HG02938 (cell line): ENCODE results near the gene LYRM1.
"Not testable (repeated sequence)": the region's sequence is repeated elsewhere in the genome, so short reads cannot be mapped to it uniquely, and the experiment has no call there.

Experiments
- ATAC-seq: cut with Tn5 transposase; IDR thresholded peaks from one replicate; pipeline ENCODE4 v1.9.1; 2021; ENCODE audit warnings: mild to moderate bottlenecking, moderate library complexity; ENCODE audit not compliant: unreplicated experiment

Gene LYRM1

DNA sequence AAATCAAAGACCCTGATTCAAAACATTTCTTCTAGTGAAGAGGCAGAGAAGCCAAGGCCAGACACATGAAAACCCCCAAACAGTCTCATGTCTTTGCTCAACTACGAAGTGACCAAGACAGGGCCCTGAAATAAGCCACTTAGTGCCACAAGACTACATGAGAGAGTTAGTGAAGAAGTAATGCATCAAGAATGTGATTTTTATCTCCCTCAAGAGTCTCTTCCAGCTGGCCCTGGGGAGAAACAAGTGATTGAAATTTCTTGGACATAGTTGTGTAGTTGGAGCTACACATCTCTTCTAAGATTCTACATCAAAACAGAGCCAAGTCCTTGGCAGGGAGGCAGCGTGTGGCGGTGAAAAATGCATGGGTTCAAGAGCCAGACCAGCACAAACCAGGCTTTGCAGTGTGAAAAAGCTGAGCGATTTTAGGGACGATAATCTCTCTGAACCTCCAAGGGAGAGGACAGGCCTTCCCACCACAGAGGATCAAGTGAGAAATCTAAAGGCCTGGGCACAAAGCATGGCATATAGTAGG is 30.6 kb downstream of the LYRM1 start:
- no peak for ATAC-seq

DNA sequence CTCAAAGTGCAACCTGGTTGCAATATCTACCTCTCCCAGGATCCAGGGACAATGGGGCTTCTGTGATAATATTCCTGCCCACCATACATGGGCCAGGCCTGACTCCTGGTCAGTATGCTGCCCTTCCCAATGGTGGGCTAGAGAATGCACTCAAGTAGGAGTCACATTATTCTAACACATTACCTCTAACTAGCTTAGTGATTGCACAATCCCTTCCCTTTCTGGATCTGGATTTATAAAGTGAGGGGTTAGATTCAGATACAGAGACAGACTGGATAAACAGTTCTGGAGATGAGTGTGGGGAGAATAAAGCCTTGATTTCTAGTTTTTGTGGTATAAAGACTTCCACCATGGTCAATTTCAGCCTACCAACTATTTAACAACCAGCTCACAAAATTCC is 33.0 kb downstream of the LYRM1 start:
- ATAC-seq, result no peak

DNA sequence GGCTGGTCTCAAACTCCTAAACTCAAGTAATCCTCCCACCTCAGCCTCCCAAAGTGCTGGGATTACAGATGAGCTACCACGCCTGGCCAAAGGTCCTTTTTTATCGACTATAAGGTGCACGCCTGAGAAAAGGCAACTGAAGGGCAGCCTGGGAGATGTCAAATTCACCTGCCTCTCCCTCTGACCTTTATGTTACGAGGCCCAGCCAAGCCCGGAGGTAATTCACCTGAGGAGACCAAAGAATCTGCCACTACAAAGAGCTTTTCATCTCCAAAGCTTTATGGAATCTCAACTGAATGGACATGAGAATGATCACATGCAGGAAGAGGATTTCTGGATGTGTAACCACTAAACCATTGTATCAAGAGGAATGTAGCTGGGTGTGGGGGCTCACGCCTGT is 37.2 kb downstream of the LYRM1 start:
- no peak for ATAC-seq

DNA sequence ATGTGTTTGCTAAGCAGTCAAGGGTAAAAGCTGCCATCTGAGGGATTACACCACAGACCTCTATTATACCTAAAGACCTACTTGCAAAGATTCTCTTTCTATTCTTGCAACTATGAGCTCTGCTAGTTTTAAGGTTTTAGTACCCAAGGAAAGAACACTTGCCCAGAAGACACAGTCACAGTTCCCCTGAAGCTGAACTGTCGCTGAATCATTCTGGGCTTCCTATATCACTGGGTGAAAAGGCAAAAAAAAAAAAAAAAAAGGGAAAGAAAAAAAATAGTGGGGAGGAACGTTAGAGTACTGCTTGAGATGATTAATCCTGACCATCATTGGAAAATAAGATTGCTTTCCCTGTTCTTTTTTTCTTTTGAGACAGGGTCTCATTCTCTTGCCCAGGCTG is 37.9 kb downstream of the LYRM1 start:
- ATAC-seq, result no peak

DNA sequence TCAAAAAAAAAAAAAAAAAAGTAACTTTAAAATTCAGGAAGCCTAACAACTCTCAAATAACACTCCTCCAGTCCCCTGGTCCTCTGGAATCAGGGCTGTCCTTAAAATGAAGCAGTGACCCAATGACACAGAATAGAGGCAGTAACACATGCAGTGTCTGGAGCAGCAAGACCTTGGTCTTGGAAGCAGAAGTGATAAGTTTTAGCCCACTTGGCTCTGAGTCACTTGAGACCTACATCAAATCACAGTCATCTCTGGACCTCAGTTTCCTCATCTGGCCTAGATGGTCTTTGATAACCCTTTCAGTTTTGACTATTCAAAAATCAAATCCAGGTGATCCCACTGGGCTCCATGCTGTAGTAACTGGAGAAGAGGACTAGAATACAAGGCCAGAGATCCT is 39.0 kb downstream of the LYRM1 start:
- no peak for ATAC-seq

DNA sequence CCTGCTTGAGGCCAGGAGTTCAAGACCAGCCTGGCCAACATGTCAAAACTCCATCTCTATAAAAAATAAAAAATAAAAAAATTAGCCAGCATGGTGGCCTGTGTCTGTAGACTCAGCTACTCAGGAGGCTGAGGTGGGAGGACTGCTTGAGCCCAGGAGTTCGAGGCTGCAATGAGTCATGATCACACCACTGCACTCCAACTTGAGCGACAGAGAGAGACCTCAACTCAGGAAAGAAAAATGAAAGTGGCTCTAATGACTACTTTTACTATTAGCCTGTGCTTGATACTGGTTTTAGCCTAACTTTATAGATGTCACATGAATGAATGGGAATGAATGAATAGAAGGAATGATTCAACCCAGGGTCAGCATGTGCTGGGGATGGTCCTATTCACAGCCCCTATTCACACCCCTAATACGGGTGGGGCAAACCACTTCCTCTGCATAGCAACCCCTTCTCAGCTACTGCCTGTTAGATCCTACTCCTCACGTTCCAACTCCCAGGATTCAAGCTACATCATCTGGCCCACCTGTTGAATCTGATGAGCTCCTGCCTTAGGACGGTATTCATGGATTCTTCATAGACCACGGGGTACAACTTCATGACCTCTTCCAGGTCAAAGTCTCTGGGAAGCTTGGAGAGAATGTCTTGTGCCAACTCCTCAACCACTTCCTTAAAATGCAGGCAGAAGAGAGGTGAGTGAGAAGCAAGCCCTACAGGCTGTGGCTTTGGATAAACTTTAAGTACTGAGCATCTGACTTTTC is 40.5 kb downstream of the LYRM1 start:
- ATAC-seq, result no peak

DNA sequence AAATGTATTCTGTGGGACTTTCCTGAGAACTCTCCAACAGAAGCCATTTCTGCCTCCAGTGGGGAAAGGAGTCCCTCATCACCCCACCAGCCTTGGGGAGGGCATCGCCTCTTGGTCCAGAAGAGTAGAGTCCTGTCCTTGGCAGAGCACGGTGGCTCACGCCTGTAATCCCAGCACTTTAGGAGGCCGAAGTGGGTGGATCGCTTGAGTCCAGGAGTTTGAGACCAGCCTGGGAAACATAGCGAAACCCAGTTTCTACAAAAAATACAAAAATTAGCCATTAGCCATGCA is 41.0 kb downstream of the LYRM1 start:
- ATAC-seq, result no peak

DNA sequence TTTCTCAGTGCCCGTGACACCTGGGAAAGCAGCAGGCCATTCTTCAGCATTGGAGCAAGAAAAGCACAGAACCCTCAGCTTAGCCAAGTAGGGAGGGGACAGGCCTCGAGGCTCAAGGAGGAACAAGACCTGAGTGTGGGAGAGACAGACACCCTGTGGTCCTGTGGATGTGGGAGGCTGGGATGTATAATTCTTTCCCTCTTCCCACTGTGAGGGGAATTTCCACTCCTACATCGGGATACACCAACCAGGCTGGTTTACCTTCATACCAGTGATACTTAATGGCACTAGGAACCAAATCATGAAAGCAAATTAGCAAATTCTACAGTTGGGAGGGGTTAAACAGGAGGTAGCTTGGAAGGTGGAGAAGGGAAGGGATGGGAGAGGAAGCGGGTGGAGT is 41.7 kb downstream of the LYRM1 start:
- ATAC-seq, result no peak

DNA sequence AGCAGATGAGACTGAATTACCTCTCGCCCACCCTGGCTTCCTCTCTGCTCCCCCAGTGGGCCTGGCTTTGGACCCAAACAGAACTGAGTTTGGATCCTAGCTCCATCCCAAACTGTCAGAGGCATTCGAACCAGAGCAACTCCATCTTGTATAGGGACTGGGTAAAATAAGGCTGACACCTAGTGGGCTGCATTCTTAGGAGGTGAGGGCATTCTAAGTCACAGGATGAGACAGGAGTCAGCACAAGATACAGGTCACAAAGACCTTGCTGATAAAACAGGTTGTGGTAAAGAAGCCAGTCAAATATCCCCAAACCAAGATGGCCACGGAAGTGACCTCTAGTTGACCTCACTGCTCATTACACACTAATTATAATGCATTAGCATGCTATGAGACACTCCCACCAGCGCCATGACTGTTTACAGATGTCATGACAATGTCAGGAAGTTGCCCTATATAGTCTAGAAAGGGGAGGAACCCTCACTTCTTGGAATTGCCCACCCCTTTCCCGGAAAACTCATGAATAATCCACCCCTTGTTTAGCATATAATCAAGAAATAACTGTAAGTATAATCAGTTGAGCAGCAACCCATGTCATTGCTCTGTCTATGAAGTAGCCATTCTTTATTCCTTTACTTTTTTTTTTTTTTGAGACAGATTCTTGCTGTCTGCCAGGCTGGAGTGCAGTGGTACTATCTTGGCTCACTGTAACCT is 44.4 kb downstream of the LYRM1 start:
- no peak for ATAC-seq

DNA sequence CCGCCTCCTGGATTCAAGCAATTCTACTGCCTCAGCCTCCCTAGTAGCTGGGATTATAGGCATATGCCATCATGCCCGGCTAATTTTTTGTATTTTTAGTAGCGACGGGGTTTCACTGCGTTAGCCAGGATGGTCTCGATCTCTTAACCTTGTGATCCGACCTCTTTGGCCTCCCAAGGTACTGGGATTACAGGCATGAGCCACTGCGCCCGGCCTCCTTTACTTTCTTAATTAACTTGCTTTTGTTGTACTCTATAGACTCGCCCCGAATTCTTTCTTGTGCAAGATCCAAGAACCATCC is 45.0 kb downstream of the LYRM1 start:
- not testable (repeated sequence) for ATAC-seq

DNA sequence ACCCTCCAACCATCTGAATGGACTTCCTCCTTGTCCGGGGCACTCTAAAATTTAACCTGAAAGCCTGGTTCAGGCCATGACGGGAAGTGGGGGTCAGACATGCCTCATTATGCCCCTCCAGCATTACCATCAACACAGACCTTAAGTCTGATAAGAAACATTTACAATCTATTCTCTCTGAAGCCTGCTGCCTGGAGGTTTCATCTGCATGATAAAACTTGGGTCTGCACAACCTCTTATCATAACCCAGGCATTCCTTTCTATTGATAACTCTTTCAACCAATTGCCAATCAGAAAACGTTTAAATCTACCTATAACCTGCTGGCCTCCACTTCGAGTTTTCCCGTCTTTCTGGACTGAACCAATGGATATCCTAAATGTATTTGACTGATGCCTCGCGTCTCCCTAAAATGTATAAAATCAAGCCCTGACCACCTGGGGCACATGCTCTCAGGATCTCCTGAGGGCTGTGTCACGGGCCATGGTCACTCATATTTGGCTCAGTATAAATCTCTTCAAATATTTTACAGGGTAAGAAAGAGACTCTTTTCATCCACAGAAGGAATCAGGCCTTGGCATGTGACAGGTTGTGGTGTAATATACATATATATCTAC is 45.6 kb downstream of the LYRM1 start:
- ATAC-seq, result no peak

DNA sequence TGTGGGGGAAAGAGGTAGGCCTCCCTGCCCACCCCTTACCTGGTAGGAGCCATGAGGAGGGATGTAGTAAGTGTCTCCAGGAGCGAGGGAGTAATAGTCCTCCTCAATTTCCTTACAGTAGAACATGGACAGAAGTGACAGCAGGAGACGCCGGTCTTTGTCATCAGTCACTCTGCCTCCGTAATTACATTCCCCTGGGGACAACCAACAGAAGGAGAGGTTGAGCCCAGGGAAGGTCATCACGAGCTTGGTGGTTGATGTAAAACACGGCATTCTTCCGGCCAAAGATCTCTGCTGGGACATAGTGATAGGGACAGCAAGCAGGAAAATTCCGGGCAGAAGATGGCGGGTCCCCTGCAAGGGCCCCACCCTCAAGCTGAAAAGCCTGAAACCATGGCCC is 47.9 kb downstream of the LYRM1 start:
- ATAC-seq, result no peak

DNA sequence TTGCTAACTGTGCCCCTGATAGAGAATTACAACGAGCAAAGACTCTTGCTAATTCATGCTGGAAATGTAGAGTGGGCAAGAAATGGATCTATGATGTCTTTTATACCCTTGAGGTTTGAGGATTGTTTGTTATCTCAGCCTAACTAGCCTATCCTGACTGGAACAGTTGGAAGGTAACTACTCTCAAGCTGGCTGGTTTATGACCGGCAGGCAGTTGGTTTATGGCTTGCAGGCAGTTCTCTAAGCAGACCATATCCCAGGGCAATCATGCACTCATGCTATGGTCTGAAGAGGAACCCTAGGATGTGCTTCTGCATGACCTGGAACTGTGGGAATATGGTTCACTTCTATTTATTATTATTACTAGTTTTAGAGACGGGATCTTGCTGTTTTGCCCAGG is 49.1 kb downstream of the LYRM1 start:
- ATAC-seq, result no peak

DNA sequence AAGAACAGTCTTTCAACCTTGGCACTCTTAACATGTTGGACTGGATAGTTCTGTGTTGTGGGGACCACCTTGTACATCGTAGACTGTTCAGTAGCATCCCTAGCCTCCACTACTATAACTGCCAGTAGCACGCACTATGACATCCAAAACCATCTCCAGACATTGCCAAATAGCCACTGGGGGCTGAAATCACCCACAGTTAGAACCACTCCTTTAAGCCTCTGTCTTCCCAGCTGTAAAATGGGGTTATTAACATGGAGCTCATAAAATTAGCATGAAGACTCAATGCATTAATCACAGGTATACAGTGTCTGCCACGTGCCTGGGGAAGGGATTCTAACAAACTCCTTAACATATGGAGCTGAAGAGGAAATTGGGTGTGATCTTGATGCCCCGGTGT is 49.7 kb downstream of the LYRM1 start:
- ATAC-seq, result no peak

DNA sequence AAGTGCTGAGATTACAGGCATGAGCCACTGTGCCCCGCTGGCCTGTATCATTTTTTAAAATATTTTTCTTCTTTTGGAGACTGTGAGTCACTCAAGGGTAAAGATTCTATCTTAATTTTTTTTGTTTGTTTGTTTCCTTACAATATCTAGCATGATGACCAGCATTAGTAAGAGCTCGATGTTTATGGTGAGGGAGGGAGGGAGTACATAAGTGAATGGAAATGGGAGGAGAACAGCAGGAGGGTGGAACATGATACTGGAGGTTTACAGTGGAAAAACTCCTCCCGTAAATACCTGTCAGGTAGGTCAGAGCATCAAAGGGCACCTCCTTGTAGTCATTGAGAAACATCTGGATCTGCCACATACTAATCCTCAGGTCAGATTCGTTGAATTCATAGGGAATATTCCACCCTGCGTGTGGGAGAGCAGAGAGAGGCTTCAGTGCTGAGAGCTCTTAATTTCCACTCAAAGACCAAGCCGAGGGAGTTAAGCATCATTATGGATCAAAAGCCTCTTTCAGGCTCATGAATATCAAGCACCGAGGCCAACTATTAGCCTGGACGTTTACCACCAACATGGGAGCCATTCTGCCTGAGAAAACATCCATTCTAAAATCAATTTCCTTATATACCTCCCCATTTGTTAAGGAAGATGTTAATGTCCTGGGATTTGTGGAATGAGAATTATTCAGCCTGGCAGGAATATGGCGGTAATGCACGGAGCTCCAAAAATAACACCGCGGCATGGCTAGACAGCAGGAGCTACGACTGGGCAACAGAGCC is 51.8 kb downstream of the LYRM1 start:
- no peak for ATAC-seq

DNA sequence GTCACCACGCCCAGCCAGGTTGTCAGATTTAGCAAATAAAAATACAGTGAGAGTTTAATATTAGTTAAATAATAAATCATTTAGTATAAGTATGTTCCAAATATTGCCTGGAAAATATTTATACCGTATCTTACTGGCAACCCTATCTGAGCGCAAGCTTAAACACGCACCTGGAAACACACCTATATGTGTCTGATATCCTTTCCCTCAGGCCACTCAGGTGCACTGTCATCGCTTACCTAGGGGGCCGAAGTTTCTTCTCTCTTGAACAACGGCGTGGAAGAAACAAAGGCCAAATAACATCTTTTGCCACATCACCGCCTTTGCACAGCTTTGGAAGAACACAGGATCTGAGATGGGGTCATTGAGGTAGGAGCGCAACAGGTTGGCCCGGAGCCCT is 54.0 kb downstream of the LYRM1 start:
- ATAC-seq, result no peak

DNA sequence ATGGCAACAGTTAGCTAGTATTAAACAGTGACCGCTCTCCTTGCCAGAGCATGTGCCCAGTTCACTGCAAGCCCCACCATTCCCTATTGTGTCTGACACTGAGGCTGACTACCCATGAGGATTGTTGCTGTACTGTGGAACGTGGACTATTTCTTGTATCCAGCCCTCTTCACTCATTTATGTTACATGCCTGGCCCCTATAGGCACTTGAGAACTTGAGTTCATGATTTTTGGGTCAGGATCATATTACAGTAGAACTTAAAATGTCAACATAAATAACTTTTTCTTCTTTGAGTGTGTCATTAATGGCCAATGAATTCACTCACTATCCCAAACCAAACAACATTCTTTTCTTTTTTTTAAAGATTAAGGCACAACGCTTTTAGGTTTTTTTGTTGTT is 55.7 kb downstream of the LYRM1 start:
- ATAC-seq, result no peak

DNA sequence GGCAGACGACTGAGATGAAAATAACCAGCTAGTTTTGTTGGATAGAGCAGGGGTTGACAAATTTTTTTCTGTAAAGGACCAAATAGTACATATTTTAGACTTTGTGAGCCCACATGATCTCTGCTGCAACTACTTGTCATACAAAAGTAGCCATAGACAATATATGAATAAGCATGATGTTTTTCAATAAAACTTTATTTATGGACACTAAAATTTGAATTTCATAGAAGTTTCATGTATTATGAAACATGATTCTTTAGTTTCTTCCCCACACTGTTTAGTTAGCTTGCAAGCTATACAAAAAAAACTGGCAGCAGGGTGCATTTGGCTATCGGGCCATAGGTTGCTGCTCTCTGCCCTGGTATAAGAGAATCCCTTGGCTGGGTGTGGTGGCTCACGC is 56.6 kb downstream of the LYRM1 start:
- ATAC-seq, result no peak

DNA sequence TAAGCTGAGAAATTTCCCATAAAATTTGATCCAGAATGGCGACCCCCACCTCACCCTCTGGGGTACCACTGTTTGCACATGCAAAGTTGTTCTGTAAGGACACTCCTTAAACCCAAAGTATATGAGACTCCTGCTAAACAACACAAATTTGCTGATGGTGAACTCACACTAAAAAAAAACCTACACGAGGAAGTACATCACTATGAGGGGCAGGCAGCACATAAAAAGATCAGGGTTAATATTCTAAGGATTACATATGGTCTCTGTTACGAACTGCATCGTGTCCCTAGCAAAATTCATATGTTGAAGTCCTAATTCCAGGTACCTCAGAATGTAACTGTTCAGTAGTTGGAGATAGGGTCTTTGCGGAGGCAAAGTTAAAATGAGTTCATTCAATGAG is 60.3 kb downstream of the LYRM1 start:
- ATAC-seq, result no peak

DNA sequence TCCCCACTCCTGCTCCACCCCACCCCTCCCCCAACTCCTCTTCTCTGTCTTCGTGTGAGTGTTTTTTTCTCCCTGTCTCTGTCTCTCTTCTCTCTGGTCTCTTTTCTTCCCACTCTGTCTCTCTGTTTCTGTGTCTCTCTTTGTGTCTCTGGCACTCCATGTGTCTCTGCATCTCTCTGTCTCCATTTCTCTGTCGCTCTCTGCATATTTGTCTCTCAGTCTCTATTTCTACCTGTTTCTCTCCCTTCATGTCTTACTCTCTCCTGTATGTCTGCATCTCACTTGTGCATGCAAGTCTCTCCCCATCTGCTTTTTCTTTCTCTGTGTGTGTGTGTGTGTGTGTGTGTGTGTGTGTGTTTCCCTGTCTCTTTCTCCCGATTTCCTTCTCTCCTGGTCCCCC is 68.2 kb downstream of the LYRM1 start:
- no peak for ATAC-seq

DNA sequence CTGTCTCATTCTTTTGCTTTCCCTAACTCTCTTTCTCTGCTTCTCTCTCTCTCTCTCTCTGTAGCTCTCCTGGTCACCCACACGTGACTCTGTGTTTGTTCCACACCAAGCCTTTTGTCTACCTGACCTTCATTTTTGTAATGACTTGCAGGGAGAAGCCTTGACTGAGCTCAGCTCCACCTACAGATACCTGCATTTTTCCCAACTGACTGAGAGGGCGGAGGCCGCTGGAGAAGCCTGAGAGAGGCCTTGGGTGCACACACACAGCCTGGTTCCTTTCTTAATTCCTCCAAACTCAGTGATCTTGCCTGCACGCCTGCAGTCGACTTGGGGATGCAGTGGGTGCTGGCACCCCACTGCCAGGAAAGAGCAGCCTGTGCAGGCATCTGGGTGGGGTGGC is 68.8 kb downstream of the LYRM1 start:
- ATAC-seq, result no peak

DNA sequence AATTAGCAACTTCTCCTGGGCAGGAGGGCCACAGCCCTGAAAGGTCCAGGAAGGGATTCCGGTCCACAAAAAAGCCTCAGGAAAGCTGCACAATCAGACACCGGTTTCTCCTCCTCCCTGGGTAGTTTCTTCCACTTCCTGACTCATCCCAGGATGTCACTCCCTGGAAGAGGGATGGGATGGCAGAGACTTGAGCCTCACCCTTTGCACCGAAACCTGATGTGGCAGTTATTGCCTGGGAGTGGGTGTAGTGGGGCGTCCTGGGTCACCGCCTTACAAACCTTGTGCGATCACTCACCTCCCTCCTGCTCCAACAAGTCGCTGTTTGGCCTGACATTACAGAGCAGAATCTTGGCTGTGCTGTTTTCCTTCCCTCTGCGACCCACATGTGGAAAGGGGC is 70.8 kb downstream of the LYRM1 start:
- no peak for ATAC-seq
